Lower lobe of right lung (tissue), 2 donors: ENCODE results near the gene BCL2L13. TPM values are rescaled to one million over a fixed set of nuclear protein-coding genes. Genes with fewer than 3 reads are reported as not detected.
A peak's percentile ranks its signal among the peaks of the same experiment; 100 is the strongest.

Experiments
- ATAC-seq, 2 donors: fragments of 200-7000 bp; cut with Tn5 transposase; one replicate each; pipeline ENCODE4 v1.9.1; 2020 to 2022; ENCODE audit warnings: mild to moderate bottlenecking in 2 of 2, moderate library complexity in 2 of 2
- DNase-seq: peaks from one replicate; pipeline ENCODE4 v3.0.0-alpha.2; 2020
- H3K27ac ChIP-seq: fragments of 200-600 bp; one replicate; pipeline ENCODE4 v1.8.0; 2022
- H3K27me3 ChIP-seq: fragments of 200-600 bp; one replicate; pipeline ENCODE4 v1.8.0; 2022; ENCODE audit warnings: low read depth
- H3K36me3 ChIP-seq: fragments of 200-600 bp; one replicate; pipeline ENCODE4 v1.8.0; 2022; ENCODE audit warnings: mild to moderate bottlenecking
- H3K4me1 ChIP-seq: fragments of 200-600 bp; one replicate; pipeline ENCODE4 v1.8.0; 2022
- H3K4me3 ChIP-seq: fragments of 200-600 bp; one replicate; pipeline ENCODE4 v1.8.0; 2022; ENCODE audit warnings: mild to moderate bottlenecking
- H3K9me3 ChIP-seq: fragments of 200-600 bp; one replicate; pipeline ENCODE4 v1.8.0; 2022
- intact Hi-C: fragments of 100-400 bp; cut with DNase I; formaldehyde crosslinking; loops from one replicate; pipeline ENCODE4 v1.11.0; 2022
- total RNA-seq: library from RNA; stranded (reverse); fragmentation: NEBNext Ultra II Directional; extraction: Animal tissue kit (Norgen Biotek cat#: 25700); gene quantifications from one replicate; pipeline ENCODE4 v1.2.1, GENCODE V29; 2021
- TF ChIP-seq, protein P1 (sequence below): fragments of 200-600 bp; IDR thresholded peaks from one replicate; pipeline ENCODE4 v1.8.0; 2022; ENCODE audit warnings: antibody characterized with exemption, mild to moderate bottlenecking
- donor health status: DM: no; HTN: yes; CAD: no; lungs with severe emphysema.

Gene BCL2L13
- total RNA-seq, 1 donor from 2014 or later: 41.2 TPM

DNA sequence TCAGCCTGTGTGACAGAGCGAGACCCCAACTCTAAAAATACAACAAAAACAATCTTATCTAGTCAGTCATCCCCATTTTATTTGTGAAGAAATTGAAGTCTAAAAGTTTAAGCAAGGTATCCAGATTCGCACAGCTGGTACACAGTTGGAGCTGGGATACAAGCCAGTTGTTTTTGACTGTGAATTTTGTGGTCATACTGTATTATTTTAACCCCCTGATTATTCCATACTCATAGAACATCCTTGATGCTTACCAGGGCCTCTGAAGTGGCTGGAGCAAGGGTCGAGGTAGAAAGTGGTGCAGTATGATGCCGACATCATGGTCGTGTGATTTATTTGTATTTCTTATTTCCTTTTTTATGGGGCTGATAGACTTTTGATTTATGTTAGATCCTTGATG lies 85.7 kb downstream of the BCL2L13 start:
- Histone ChIP-seq H3K9me3 (no peaks in the 10 kb centered on the region), H3K27ac (no peak overlapping the region), H3K4me3 (no peak overlapping the region), H3K36me3 (peaks cover 28% of the 10 kb centered on the region), H3K27me3 (no peaks in the 10 kb centered on the region), H3K4me1 (peaks cover 20% of the 10 kb centered on the region)
- DNase-seq: no peak
- TF ChIP-seq, protein P1, sequence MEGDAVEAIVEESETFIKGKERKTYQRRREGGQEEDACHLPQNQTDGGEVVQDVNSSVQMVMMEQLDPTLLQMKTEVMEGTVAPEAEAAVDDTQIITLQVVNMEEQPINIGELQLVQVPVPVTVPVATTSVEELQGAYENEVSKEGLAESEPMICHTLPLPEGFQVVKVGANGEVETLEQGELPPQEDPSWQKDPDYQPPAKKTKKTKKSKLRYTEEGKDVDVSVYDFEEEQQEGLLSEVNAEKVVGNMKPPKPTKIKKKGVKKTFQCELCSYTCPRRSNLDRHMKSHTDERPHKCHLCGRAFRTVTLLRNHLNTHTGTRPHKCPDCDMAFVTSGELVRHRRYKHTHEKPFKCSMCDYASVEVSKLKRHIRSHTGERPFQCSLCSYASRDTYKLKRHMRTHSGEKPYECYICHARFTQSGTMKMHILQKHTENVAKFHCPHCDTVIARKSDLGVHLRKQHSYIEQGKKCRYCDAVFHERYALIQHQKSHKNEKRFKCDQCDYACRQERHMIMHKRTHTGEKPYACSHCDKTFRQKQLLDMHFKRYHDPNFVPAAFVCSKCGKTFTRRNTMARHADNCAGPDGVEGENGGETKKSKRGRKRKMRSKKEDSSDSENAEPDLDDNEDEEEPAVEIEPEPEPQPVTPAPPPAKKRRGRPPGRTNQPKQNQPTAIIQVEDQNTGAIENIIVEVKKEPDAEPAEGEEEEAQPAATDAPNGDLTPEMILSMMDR: no peak
- no peak for ATAC-seq
- intact Hi-C loops: no loop called here

DNA sequence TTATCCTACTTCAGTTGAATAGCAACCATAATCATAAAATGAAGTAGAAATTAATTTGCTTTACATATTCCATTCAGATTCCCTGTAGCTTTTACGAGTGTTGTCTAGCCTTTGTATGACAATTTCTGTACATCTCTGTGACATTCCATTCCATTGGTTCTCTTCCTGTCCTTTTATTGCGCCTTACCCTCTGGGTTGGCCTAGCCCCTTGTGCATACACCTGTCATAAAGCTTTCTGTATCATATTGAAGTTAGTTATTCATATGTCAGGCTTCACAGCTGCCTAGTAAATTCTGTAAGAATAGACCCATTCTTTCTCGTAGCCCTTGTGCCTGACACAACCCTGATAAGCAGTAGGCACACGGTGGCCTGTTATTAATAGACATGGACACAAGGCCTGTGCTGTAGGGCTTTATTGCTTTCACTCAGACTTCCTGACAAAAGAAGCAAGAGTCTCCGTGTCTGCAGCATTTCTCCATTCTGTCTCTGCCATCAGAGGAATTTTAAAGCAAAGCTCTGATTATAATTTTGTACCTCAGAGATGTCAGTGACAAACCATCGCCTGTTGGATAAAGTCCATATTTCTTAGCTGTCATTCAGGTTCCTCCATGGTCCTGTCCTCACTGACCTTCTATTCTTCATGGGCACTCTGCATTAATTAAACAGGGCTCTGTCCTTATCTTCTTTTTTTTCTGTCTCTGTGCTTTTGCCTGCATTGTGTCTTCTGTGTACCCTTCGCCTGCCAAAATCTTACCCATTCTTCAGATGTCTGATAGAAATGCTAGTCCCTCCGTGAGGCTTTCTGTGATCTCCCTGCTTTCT lies 86.3 kb downstream of the BCL2L13 start:
- TF ChIP-seq, protein P1: no peak
- H3K4me3 ChIP-seq: no peak overlapping the region
- no peaks in the 10 kb centered on the region for H3K9me3 ChIP-seq
- DNase-seq (no peak), ATAC-seq (no peak)
- peaks cover 34% of the 10 kb centered on the region for H3K36me3 ChIP-seq
- H3K4me1 ChIP-seq: peaks cover 20% of the 10 kb centered on the region
- intact Hi-C loops: no loop called here
- no peaks in the 10 kb centered on the region for H3K27me3 ChIP-seq
- no peak overlapping the region for H3K27ac ChIP-seq

DNA sequence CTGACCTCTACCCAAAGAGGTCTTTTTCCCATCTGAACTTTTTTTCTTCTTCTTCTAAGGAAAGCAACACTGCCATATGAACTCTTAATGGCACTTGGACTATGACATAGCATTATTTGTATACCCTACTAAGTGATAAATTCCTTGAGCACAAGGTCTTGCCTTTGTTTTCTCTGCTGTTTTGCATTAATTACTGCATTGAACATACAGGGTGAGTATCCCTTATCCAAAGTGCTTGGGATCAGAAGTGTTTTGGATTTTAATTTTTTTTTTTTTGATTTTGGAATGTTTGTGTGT lies 86.9 kb downstream of the BCL2L13 start:
- Histone ChIP-seq H3K36me3 (peaks cover 40% of the 10 kb centered on the region), H3K27me3 (no peaks in the 10 kb centered on the region), H3K27ac (no peak overlapping the region), H3K4me1 (peaks cover 20% of the 10 kb centered on the region), H3K4me3 (no peak overlapping the region), H3K9me3 (no peaks in the 10 kb centered on the region)
- TF ChIP-seq, protein P1: no peak
- no peak for ATAC-seq
- DNase-seq: no peak
- intact Hi-C loops: no loop called here

DNA sequence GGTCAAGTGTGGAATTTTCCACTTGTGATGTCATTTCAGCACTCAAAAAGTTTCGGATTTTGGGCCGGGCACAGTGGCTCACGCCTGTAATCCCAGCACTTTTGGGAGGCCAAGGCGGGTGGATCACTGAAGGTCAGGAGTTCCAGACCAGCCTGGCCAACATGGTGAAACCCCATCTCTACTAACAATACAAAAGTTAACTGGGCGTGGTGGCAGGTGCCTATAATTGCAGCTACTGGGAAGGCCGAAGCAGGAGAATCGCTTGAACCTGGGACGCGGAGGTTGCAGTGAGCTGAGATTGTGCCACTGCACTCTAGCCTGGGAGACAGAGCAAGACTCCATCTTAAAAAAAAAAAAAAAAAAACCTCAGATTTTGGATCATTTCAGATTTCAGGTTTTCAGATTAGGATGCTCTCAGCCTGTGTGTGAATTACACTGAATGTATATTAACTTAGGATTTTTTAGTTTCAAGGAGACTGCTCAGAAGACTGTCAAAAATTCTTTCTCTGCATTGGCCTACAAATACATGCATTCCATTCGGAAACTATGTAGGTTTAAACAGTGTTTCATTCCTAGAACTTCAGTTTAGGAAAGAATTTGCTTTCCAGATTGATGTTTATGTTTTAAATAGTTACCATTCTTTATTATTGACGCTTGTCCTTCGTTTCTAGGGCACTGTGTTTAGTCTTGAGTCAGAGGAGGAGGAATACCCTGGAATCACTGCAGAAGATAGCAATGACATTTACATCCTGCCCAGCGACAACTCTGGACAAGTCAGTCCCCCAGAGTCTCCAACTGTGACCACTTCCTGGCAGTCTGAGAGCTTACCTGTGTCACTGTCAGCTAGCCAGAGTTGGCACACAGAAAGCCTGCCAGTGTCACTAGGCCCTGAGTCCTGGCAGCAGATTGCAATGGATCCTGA lies 87.7 kb downstream of the BCL2L13 start:
- Histone ChIP-seq H3K9me3 (no peaks in the 10 kb centered on the region), H3K27ac (no peak overlapping the region), H3K27me3 (no peaks in the 10 kb centered on the region), H3K36me3 (peaks cover 45% of the 10 kb centered on the region), H3K4me3 (no peak overlapping the region), H3K4me1 (peaks cover 20% of the 10 kb centered on the region)
- intact Hi-C loops: no loop called here
- TF ChIP-seq, protein P1: no peak
- DNase-seq (no peak), ATAC-seq (no peak)

DNA sequence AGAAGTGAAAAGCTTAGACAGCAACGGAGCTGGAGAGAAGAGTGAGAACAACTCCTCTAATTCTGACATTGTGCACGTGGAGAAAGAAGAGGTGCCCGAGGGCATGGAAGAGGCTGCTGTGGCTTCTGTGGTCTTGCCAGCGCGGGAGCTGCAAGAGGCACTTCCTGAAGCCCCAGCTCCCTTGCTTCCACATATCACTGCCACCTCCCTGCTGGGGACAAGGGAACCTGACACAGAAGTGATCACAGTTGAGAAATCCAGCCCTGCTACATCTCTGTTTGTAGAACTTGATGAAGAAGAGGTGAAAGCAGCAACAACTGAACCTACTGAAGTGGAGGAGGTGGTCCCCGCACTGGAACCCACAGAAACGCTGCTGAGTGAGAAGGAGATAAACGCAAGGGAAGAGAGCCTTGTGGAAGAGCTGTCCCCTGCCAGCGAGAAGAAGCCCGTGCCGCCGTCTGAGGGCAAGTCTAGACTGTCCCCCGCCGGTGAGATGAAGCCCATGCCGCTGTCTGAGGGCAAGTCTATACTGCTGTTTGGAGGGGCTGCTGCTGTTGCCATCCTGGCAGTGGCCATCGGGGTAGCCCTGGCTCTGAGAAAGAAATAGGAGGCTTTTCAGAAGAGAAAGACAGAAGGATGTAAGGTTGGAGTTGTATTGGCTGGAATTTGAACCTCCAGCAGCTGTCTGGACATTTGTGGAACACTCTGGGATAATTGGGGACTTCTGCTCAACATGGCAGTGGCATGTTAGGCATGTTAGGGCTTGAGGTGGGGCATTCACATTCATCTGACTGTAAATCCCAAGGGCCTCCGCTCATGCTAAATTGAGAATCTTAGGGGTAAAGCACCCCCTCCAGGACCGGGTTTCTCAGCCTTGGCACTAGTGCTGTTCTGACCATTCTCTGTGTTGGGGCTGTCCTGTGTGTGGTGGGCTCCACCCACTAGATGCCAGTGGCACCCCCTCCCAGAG lies 88.7 kb downstream of the BCL2L13 start:
- TF ChIP-seq, protein P1: no peak
- intact Hi-C loops: no loop called here
- H3K27ac ChIP-seq: no peak overlapping the region
- no peaks in the 10 kb centered on the region for H3K27me3 ChIP-seq
- H3K9me3 ChIP-seq: no peaks in the 10 kb centered on the region
- no peak for DNase-seq
- H3K36me3 ChIP-seq: peaks cover 55% of the 10 kb centered on the region
- H3K4me3 ChIP-seq: no peak overlapping the region
- H3K4me1 ChIP-seq: peaks cover 20% of the 10 kb centered on the region
- ATAC-seq: peak; percentile 16 to 30
